ENCODE data around the gene EEF1A1.

GRCh38 chr6:73477407-73477806 is 43.4 kb downstream of the EEF1A1 start:
- TF ChIP-seq EP300 (IDR thresholded peaks at IDR 0.05), result no peak
- no peak for TF ChIP-seq CTCF (IDR thresholded peaks at IDR 0.05)

Measured in upper lobe of left lung (tissue), 4 donors.